HepG2 (cell line): Measurements from ENCODE around the gene FAM181A. TPM values are rescaled to one million over a fixed set of nuclear protein-coding genes. Genes with fewer than 3 reads are reported as not detected.

Experiments used
- ASH2L ChIP-seq: fragments of 300-600, 200-600 bp; sonication (generic); IDR thresholded peaks from 2 replicates; pipeline ENCODE4 v1.7.0; 2017; ENCODE audit warnings: low read depth, mild to moderate bottlenecking, moderate library complexity, mixed read lengths, low read length; ENCODE audit not compliant: insufficient read length
- CBX5 ChIP-seq: sonication (generic); formaldehyde crosslinking; IDR thresholded peaks from 2 replicates; pipeline ENCODE4 v1.4.0; 2020; ENCODE audit warnings: missing genetic modification reagents, borderline replicate concordance
- EP300 ChIP-seq, 3 experiments: sonication (generic) in 1 of 3; formaldehyde crosslinking in 1 of 3; IDR thresholded peaks; 2 replicates each; pipeline versions ENCODE4 v1.5.1 to v1.6.1; 2011 to 2020; ENCODE audit warnings: low read depth in 2 of 3, low read length in 2 of 3, borderline replicate concordance in 1 of 3, improper control_type of control experiment in 1 of 3, mild to moderate bottlenecking in 1 of 3, missing genetic modification reagents in 1 of 3, moderate library complexity in 1 of 3
- HMGXB3 ChIP-seq: sonication (generic); formaldehyde crosslinking; IDR thresholded peaks from 2 replicates; pipeline ENCODE4 v1.4.0; 2020; ENCODE audit warnings: missing genetic modification reagents, borderline replicate concordance
- KDM6A ChIP-seq: IDR thresholded peaks from 2 replicates; pipeline ENCODE4 v1.6.1; 2016; ENCODE audit warnings: low read depth
- KLF6 ChIP-seq: IDR thresholded peaks from 2 replicates; pipeline ENCODE4 v1.8.0; 2016; ENCODE audit warnings: missing biosample characterization, missing genetic modification reagents
- MEIS2 ChIP-seq: sonication (generic); formaldehyde crosslinking; IDR thresholded peaks from 2 replicates; pipeline ENCODE4 v1.9.0; 2021; ENCODE audit warnings: mild to moderate bottlenecking, missing genetic modification reagents
- NCOA2 ChIP-seq: sonication (generic); formaldehyde crosslinking; IDR thresholded peaks from 2 replicates; pipeline ENCODE4 v1.8.0; 2022; ENCODE audit warnings: inconsistent platforms
- NFYB ChIP-seq: sonication (generic); formaldehyde crosslinking; IDR thresholded peaks from 2 replicates; pipeline ENCODE4 v1.4.0; 2020; ENCODE audit warnings: missing genetic modification reagents
- NONO ChIP-seq, 2 experiments: fragments of 450-650 bp in 1 of 2; sonication (generic) in 1 of 2; formaldehyde crosslinking in 1 of 2; IDR thresholded peaks in 1 of 2; conservative IDR thresholded peaks in 1 of 2; 2 replicates each; pipeline versions ENCODE4 v1.6.1 to v1.8.0; 2017 to 2022; ENCODE audit warnings: mild to moderate bottlenecking in 1 of 2, missing genetic modification reagents in 1 of 2, moderate library complexity in 1 of 2
- RBFOX2 ChIP-seq: fragments of 200-400 bp; formaldehyde crosslinking; IDR thresholded peaks from 2 replicates; pipeline ENCODE4 v1.6.1; 2017; ENCODE audit warnings: low read depth, mild to moderate bottlenecking, low read length
- RXRB ChIP-seq: IDR thresholded peaks from 2 replicates; pipeline ENCODE4 v1.6.1; 2016; ENCODE audit warnings: borderline replicate concordance, missing genetic modification reagents, missing compliant biosample characterization
- SALL1 ChIP-seq: sonication (generic); formaldehyde crosslinking; IDR thresholded peaks from 2 replicates; pipeline ENCODE4 v1.8.0; 2022; ENCODE audit warnings: mild to moderate bottlenecking, missing genetic modification reagents
- SOX6 ChIP-seq, 2 experiments: fragments of 450-650 bp in 1 of 2; sonication (generic) in 1 of 2; formaldehyde crosslinking in 1 of 2; IDR thresholded peaks; 2 replicates each; pipeline versions ENCODE4 v1.4.0 to v1.6.1; 2017 to 2020; ENCODE audit warnings: antibody characterized with exemption in 1 of 2, mild to moderate bottlenecking in 1 of 2, missing genetic modification reagents in 1 of 2
- TEAD3 ChIP-seq: optimal IDR thresholded peaks from 2 replicates; pipeline ENCODE3; 2016; ENCODE audit warnings: borderline replicate concordance
- ZEB1 ChIP-seq: IDR thresholded peaks from 2 replicates; pipeline ENCODE4 v1.6.1; 2012; ENCODE audit warnings: mild to moderate bottlenecking, low read depth, inconsistent platforms; ENCODE audit not compliant: insufficient replicate concordance
- ZFX ChIP-seq: sonication (generic); formaldehyde crosslinking; IDR thresholded peaks from 2 replicates; pipeline ENCODE4 v1.4.0; 2020; ENCODE audit warnings: mild to moderate bottlenecking, low read depth, missing genetic modification reagents, moderate library complexity
- ZNF263 ChIP-seq: sonication (generic); formaldehyde crosslinking; IDR thresholded peaks from 2 replicates; pipeline ENCODE4 v1.4.0; 2020; ENCODE audit warnings: missing genetic modification reagents
- ZNF276 ChIP-seq: sonication (generic); formaldehyde crosslinking; IDR thresholded peaks from 2 replicates; pipeline ENCODE4 v1.4.0; 2020; ENCODE audit warnings: mild to moderate bottlenecking, low read depth, missing genetic modification reagents
- ZNF547 ChIP-seq: sonication (generic); formaldehyde crosslinking; IDR thresholded peaks from 2 replicates; pipeline ENCODE4 v1.5.1; 2020; ENCODE audit warnings: mild to moderate bottlenecking, missing genetic modification reagents
- ZNF629 ChIP-seq: sonication (generic); formaldehyde crosslinking; conservative IDR thresholded peaks from 2 replicates; pipeline ENCODE4 v1.5.0; 2020; ENCODE audit warnings: missing genetic modification reagents
- ZNF644 ChIP-seq: IDR thresholded peaks from 2 replicates; pipeline ENCODE4 v1.6.1; 2016; ENCODE audit warnings: low read depth
- polyA plus RNA-seq, 8 experiments: library from polyadenylated mRNA; depleted of rRNA in 3 of 8; stranded (reverse) in 7 of 8; unstranded in 1 of 8; fragments of >200 nt; fragmentation: Illumina TruSeq in 4 of 8; extraction: Trizol in 4 of 8; gene quantifications; 2 replicates each; pipeline versions ENCODE4 v1.2.1 to v1.2.3, GENCODE V29; 2011 to 2016; ENCODE audit warnings: low read depth in 4 of 8, missing spikeins in 1 of 8, mixed read lengths in 1 of 8; ENCODE audit not compliant: insufficient read depth in 1 of 8
- total RNA-seq, 5 experiments: library from RNA; depleted of rRNA; stranded (reverse); fragments of >200 nt; fragmentation: Illumina TruSeq; extraction: Trizol; gene quantifications; 2 replicates each; pipeline ENCODE4 v1.2.3, GENCODE V29; 2016; ENCODE audit warnings: low read depth in 1 of 5

The FAM181A gene
- total and polyA plus RNA-seq, 2 of the 13 experiments (the other 11 are each of a cell fraction or from before 2014, with no cell fraction given) = 1.1 to 1.5 TPM

GRCh38 chr14:93909429-93910128 is 17.6 kb upstream of the FAM181A start (continued):
- TF ChIP-seq SOX6 (IDR thresholded peaks at IDR 0.05) = no peak
- peak; percentile 89 for TF ChIP-seq SOX6 (CRISPR knock-in tag; IDR thresholded peaks at IDR 0.05)
- TF ChIP-seq NCOA2 (CRISPR knock-in tag) = peak; percentile 57; the same call in 1 of the 2 replicates
- TF ChIP-seq MEIS2 (CRISPR knock-in tag) = no peak
- no peak for TF ChIP-seq NONO (IDR thresholded peaks at IDR 0.05)
- TF ChIP-seq NONO (CRISPR knock-in tag; conservative IDR thresholded peaks at IDR 0.05) = 0 out of 2 replicates have a peak, but pooled peaks have one; percentile 61
- peak; percentile 33; the same call in 1 of the 2 replicates for TF ChIP-seq NFYB (CRISPR knock-in tag)
- TF ChIP-seq ASH2L = peak; percentile 43
- TF ChIP-seq KDM6A = peak; percentile 56
- no peak; the same call in 1 of the 2 replicates for TF ChIP-seq ZNF276 (CRISPR knock-in tag)
- 0 out of 2 replicates have a peak, but pooled peaks have one; percentile 45 for TF ChIP-seq ZNF547 (CRISPR knock-in tag)
- TF ChIP-seq ZNF644 (CRISPR knock-in tag) = peak; percentile 93
- TF ChIP-seq CBX5 (CRISPR knock-in tag) = no peak
- TF ChIP-seq KLF6 (CRISPR knock-in tag) = no peak
- peak; percentile 59 to 75; a peak in 2 of 4 replicates for TF ChIP-seq EP300 (IDR thresholded peaks at IDR 0.05; ENCODE audit: low read depth in 2 of 2, low read length in 2 of 2)
- TF ChIP-seq EP300 (CRISPR knock-in tag; IDR thresholded peaks at IDR 0.05; ENCODE audit: borderline replicate concordance) = peak; percentile 29; the same call in 1 of the 2 replicates
- TF ChIP-seq ZFX (CRISPR knock-in tag) = peak; percentile 67; the same call in 1 of the 2 replicates
- no peak for TF ChIP-seq HMGXB3 (CRISPR knock-in tag)
- peak; percentile 40; the same call in 1 of the 2 replicates for TF ChIP-seq ZNF263 (CRISPR knock-in tag)
- peak; percentile 31; the same call in 1 of the 2 replicates for TF ChIP-seq RXRB (CRISPR knock-in tag)
- peak; percentile 28; the same call in 1 of the 2 replicates for TF ChIP-seq RBFOX2
- peak; percentile 63; the same call in 1 of the 2 replicates for TF ChIP-seq SALL1 (CRISPR knock-in tag)
- peak; percentile 89 for TF ChIP-seq ZNF629 (CRISPR knock-in tag)
- peak; percentile 6 for TF ChIP-seq TEAD3 (CRISPR knock-in tag)
- TF ChIP-seq ZEB1 = peak; percentile 49
